SH-SY5Y (cell line): ENCODE results near the gene CBL.

Source experiments
- GATA2 ChIP-seq: IDR thresholded peaks from 2 replicates; pipeline ENCODE4 v1.6.1; 2011; ENCODE audit warnings: mild to moderate bottlenecking, low read depth, low read length
- GATA3 ChIP-seq: IDR thresholded peaks from 2 replicates; pipeline ENCODE4 v1.6.1; 2011; ENCODE audit warnings: low read depth, mild to moderate bottlenecking, low read length, moderate library complexity

Gene CBL

GRCh38 chr11:119303227-119303718, 97.1 kb downstream of the CBL start:
- no peak for TF ChIP-seq GATA2
- TF ChIP-seq GATA3 = no peak

GRCh38 chr11:119305556-119306372, 99.6 kb downstream of the CBL start:
- TF ChIP-seq GATA2 = no peak
- TF ChIP-seq GATA3 = no peak

- TF ChIP-seq GATA2 (no peak), GATA3 (no peak)
Measured at GRCh38 chr11:119306373-119306890, 100.3 kb downstream of the CBL start.

- TF ChIP-seq GATA2 (no peak), GATA3 (no peak)
Measured at GRCh38 chr11:119307219-119307618, 101.1 kb downstream of the CBL start.

GRCh38 chr11:119307974-119308373, 101.8 kb downstream of the CBL start:
- no peak for TF ChIP-seq GATA3
- no peak for TF ChIP-seq GATA2

GRCh38 chr11:119309411-119309810, 103.3 kb downstream of the CBL start:
- TF ChIP-seq GATA3 = no peak
- no peak for TF ChIP-seq GATA2

GRCh38 chr11:119309953-119310681, 104.0 kb downstream of the CBL start:
- TF ChIP-seq GATA3 (no peak), GATA2 (no peak)

- TF ChIP-seq GATA2 = no peak
- no peak for TF ChIP-seq GATA3
Measured at GRCh38 chr11:119310682-119311052, 104.5 kb downstream of the CBL start.

- TF ChIP-seq GATA3 (no peak), GATA2 (no peak)
Measured at GRCh38 chr11:119314726-119315125, 108.6 kb downstream of the CBL start.

- no peak for TF ChIP-seq GATA3
- TF ChIP-seq GATA2 = no peak
Measured at GRCh38 chr11:119315131-119316015, 109.2 kb downstream of the CBL start.

- TF ChIP-seq GATA2 = no peak
- TF ChIP-seq GATA3 = no peak
Measured at GRCh38 chr11:119316016-119316728, 110.0 kb downstream of the CBL start.

- TF ChIP-seq GATA3 (no peak), GATA2 (no peak)
Measured at GRCh38 chr11:119316729-119317591, 110.8 kb downstream of the CBL start, which contains the start of gene MCAM. TSS of gene MCAM (minus strand) at chr11:119317130. CDS start at chr11:119317101, 29 bp downstream.

- no peak for TF ChIP-seq GATA2
Measured at GRCh38 chr11:119317592-119318239, 111.6 kb downstream of the CBL start.
